H54 (cell line): ENCODE results near the gene ANKRD6.

ENCODE experiments used
- DNase-seq: peaks from one replicate; pipeline ENCODE4 v3.0.0; 2011; ENCODE audit warnings: low spot score, mixed read lengths; ENCODE audit not compliant: insufficient read length
- FAIRE-seq: peaks from 3 replicates; lab custom pipeline; 2011; peaks lifted over from hg19 to GRCh38; lab: Jason Lieb, UNC
- POLR2A ChIP-seq: IDR thresholded peaks from 2 replicates; pipeline ENCODE4 v1.6.1; 2011; ENCODE audit warnings: low read depth, mild to moderate bottlenecking, low read length

ANKRD6 gene

GRCh38 chr6:89680150-89680549 lies 247.2 kb downstream of the ANKRD6 start:
- DNase-seq: no peak
- TF ChIP-seq POLR2A: no peak
- FAIRE-seq: no peak

- DNase-seq: no peak
- TF ChIP-seq POLR2A: no peak
- no peak for FAIRE-seq
Observed at GRCh38 chr6:89680551-89680950, 247.6 kb downstream of the ANKRD6 start.

- no peak for TF ChIP-seq POLR2A
- DNase-seq (no peak), FAIRE-seq (no peak)
Observed at GRCh38 chr6:89681983-89682564, 249.1 kb downstream of the ANKRD6 start.

GRCh38 chr6:89682991-89683390 lies 250.0 kb downstream of the ANKRD6 start:
- TF ChIP-seq POLR2A: no peak
- no peak for DNase-seq
- no peak for FAIRE-seq
